ENCODE data around the gene IL32.

The IL32 gene

DNA sequence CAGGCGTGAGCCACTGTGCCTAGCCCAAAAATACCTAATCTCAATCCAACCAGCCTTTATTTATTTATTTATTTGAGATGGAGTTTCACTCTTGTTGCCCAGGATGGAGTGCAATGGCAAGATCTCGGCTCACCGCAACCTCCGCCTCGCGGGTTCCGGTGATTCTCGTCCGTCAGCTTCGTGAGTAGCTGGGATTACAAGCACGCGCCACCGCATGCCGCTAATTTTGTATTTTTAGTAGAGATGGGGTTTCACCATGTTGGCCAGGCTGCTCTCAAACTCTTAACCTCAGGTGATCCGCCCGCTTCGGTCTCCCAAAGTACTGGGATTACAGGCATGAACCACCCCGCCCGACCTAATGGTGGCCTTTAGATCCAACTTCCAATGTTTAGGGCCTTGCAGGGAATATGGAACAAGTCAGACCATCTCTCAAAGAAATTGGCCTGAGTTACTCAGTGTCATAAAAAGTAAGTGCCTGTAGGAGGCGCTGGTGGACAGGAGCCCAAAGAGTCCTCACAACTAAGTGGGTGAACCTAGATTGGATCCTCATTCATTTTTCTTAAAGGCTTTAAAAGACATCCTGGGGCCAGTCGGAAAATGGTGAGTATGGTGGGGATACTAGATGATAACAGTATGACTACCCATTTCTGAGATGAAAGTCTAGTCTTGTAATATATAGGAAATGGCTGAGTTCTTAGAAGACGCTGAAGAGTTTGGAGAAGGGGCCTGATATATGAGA, 29.0 kb downstream of the IL32 start:
- H3K4me2 ChIP-seq (ENCODE audit: low read length): no peak overlapping the region
- TF ChIP-seq EZH2 (IDR thresholded peaks at IDR 0.05; ENCODE audit: borderline replicate concordance, low read length): no peak
- TF ChIP-seq, protein P1, sequence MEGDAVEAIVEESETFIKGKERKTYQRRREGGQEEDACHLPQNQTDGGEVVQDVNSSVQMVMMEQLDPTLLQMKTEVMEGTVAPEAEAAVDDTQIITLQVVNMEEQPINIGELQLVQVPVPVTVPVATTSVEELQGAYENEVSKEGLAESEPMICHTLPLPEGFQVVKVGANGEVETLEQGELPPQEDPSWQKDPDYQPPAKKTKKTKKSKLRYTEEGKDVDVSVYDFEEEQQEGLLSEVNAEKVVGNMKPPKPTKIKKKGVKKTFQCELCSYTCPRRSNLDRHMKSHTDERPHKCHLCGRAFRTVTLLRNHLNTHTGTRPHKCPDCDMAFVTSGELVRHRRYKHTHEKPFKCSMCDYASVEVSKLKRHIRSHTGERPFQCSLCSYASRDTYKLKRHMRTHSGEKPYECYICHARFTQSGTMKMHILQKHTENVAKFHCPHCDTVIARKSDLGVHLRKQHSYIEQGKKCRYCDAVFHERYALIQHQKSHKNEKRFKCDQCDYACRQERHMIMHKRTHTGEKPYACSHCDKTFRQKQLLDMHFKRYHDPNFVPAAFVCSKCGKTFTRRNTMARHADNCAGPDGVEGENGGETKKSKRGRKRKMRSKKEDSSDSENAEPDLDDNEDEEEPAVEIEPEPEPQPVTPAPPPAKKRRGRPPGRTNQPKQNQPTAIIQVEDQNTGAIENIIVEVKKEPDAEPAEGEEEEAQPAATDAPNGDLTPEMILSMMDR (IDR thresholded peaks at IDR 0.05; ENCODE audit: low read length): peak; percentile 86
- 0 out of 2 replicates have a peak, but pooled peaks cover 4% of the 10 kb centered on the region for H3K27me3 ChIP-seq (ENCODE audit: insufficient read depth, low read length)
- peaks cover 13% of the 10 kb centered on the region for H3K4me1 ChIP-seq (ENCODE audit: insufficient read depth, low read length, severe bottlenecking)
- H3K9ac ChIP-seq (ENCODE audit: low read length): no peak overlapping the region
- H3K9me3 ChIP-seq (ENCODE audit: low read length): no peaks in the 10 kb centered on the region
- H4K20me1 ChIP-seq (ENCODE audit: insufficient read depth, low read length): no peaks in the 10 kb centered on the region
- H3K27ac ChIP-seq (ENCODE audit: low read depth, low read length, poor library complexity, severe bottlenecking): no peak overlapping the region
- H3K4me3 ChIP-seq (ENCODE audit: low read depth, low read length, poor library complexity, severe bottlenecking): no peak overlapping the region
- no peaks in the 10 kb centered on the region for H3K79me2 ChIP-seq (ENCODE audit: insufficient read depth, low read length)
- no peaks in the 10 kb centered on the region for H3K9me2 ChIP-seq (ENCODE audit: low read depth, low read length)
- no peaks in the 10 kb centered on the region for H3F3A ChIP-seq (ENCODE audit: insufficient read depth, low read length)
- no peak overlapping the region for H2AFZ ChIP-seq (ENCODE audit: low read length)
- H3K36me3 ChIP-seq (ENCODE audit: insufficient read depth, low read length): no peaks in the 10 kb centered on the region

DNA sequence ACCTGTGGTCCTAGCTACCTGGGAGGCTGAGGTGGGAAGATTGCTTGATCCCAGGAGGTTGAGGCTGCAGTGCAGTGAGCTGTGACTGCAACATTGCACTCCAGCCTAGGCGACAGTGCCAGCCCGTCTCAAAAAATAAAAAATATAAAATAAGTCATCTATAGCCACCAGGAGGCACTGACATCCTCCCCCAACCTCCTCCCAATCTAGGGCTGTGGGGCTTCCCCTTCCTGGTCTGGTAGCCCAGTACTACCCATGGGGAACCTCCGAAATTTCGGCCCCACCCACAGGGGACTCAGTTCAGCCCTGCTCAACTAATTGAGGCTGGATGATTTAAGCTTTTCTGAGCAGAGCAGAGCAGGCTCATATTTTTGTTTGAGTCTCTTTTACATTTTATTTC, 30.4 kb downstream of the IL32 start:
- H3K36me3 ChIP-seq (ENCODE audit: insufficient read depth, low read length): no peaks in the 10 kb centered on the region
- 0 out of 2 replicates have a peak, but pooled peaks cover 4% of the 10 kb centered on the region for H3K27me3 ChIP-seq (ENCODE audit: insufficient read depth, low read length)
- no peak overlapping the region for H3K4me2 ChIP-seq (ENCODE audit: low read length)
- TF ChIP-seq, protein P1 (IDR thresholded peaks at IDR 0.05; ENCODE audit: low read length): peak; percentile 34; the same call in 1 of the 2 replicates
- no peak for TF ChIP-seq EZH2 (IDR thresholded peaks at IDR 0.05; ENCODE audit: borderline replicate concordance, low read length)
- H4K20me1 ChIP-seq (ENCODE audit: insufficient read depth, low read length): no peaks in the 10 kb centered on the region
- H2AFZ ChIP-seq (ENCODE audit: low read length): no peak overlapping the region
- H3K9me3 ChIP-seq (ENCODE audit: low read length): no peaks in the 10 kb centered on the region
- H3K4me1 ChIP-seq (ENCODE audit: insufficient read depth, low read length, severe bottlenecking): peaks cover 19% of the 10 kb centered on the region
- no peaks in the 10 kb centered on the region for H3K79me2 ChIP-seq (ENCODE audit: insufficient read depth, low read length)
- no peak overlapping the region for H3K4me3 ChIP-seq (ENCODE audit: low read depth, low read length, poor library complexity, severe bottlenecking)
- H3K9ac ChIP-seq (ENCODE audit: low read length): no peak overlapping the region
- H3F3A ChIP-seq (ENCODE audit: insufficient read depth, low read length): no peaks in the 10 kb centered on the region
- no peaks in the 10 kb centered on the region for H3K9me2 ChIP-seq (ENCODE audit: low read depth, low read length)
- H3K27ac ChIP-seq (ENCODE audit: low read depth, low read length, poor library complexity, severe bottlenecking): no peak overlapping the region

GRCh38 chr16:3096362-3096761, 30.9 kb downstream of the IL32 start:
- TF ChIP-seq, protein P1 (IDR thresholded peaks at IDR 0.05; ENCODE audit: low read length): no peak
- no peak for TF ChIP-seq EZH2 (IDR thresholded peaks at IDR 0.05; ENCODE audit: borderline replicate concordance, low read length)
- H3K9me2 ChIP-seq (ENCODE audit: low read depth, low read length): no peaks in the 10 kb centered on the region
- no peak overlapping the region for H2AFZ ChIP-seq (ENCODE audit: low read length)
- 0 out of 2 replicates have a peak, but pooled peaks cover 4% of the 10 kb centered on the region for H3K27me3 ChIP-seq (ENCODE audit: insufficient read depth, low read length)
- no peak overlapping the region for H3K9ac ChIP-seq (ENCODE audit: low read length)
- H3K27ac ChIP-seq (ENCODE audit: low read depth, low read length, poor library complexity, severe bottlenecking): no peak overlapping the region
- peaks cover 23% of the 10 kb centered on the region for H3K4me1 ChIP-seq (ENCODE audit: insufficient read depth, low read length, severe bottlenecking)
- H4K20me1 ChIP-seq (ENCODE audit: insufficient read depth, low read length): no peaks in the 10 kb centered on the region
- no peaks in the 10 kb centered on the region for H3K79me2 ChIP-seq (ENCODE audit: insufficient read depth, low read length)
- no peaks in the 10 kb centered on the region for H3K9me3 ChIP-seq (ENCODE audit: low read length)
- no peak overlapping the region for H3K4me2 ChIP-seq (ENCODE audit: low read length)
- H3K36me3 ChIP-seq (ENCODE audit: insufficient read depth, low read length): no peaks in the 10 kb centered on the region
- no peak overlapping the region for H3K4me3 ChIP-seq (ENCODE audit: low read depth, low read length, poor library complexity, severe bottlenecking)
- no peaks in the 10 kb centered on the region for H3F3A ChIP-seq (ENCODE audit: insufficient read depth, low read length)
